GM21619 (cell line): ENCODE measurements around the gene CNGA3.
A peak's percentile ranks its signal among the peaks of the same experiment; 100 is the strongest.
"Not testable (repeated sequence)": the region's sequence is repeated elsewhere in the genome, so short reads cannot be mapped to it uniquely, and the experiment has no call there.

Experiments
- ATAC-seq: cut with Tn5 transposase; IDR thresholded peaks from one replicate; pipeline ENCODE4 v1.9.1; 2021; ENCODE audit not compliant: unreplicated experiment

CNGA3 gene

DNA sequence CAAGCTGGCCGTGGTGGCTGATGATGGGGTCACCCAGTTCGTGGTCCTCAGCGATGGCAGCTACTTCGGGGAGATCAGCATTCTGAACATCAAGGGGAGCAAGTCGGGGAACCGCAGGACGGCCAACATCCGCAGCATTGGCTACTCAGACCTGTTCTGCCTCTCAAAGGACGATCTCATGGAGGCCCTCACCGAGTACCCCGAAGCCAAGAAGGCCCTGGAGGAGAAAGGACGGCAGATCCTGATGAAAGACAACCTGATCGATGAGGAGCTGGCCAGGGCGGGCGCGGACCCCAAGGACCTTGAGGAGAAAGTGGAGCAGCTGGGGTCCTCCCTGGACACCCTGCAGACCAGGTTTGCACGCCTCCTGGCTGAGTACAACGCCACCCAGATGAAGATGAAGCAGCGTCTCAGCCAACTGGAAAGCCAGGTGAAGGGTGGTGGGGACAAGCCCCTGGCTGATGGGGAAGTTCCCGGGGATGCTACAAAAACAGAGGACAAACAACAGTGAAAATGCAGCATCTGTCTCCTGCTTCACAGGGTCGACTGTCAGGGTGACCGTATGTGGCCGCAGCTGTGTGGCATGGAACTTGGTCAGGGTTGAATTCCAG, 50.6 kb downstream of the CNGA3 start:
- no peak for ATAC-seq

DNA sequence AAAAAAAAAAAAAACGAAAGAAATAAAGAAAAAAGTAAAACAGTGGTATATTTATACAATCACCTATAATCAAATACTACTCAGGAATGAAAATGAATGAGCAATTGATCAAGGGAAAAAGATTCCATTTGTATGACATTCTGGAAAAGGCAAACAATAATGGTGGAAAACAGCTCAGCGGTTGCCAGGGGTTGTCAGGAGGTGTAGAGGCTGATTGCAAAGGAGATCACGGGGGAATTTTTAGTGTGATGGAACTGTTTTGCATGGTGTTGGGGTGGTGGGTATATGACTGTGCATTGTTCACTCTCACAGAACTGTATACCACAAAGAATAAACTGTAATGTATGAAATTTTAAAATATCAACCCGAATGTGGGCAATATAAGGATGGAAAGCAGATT, 52.9 kb downstream of the CNGA3 start:
- no peak for ATAC-seq

DNA sequence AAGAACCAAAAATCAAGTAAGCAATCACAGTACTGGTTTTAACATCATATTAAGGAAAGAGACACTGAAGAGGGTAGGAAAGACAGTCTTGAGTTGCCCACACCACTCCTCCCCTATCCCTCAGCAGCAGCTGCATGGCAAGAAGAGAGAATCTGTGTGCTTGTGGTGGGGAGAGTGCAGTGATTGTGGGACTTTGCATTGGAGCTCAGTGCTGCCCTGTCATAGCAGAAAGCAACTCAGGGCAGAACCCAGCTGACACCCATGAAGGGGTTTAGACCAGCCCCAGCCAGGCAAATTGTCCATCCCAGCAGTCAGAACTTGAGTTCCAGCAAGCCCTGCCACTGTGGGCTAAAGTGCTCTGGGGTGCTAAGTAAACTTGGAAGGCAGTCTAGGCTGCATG, 57.6 kb downstream of the CNGA3 start:
- ATAC-seq, result no peak

DNA sequence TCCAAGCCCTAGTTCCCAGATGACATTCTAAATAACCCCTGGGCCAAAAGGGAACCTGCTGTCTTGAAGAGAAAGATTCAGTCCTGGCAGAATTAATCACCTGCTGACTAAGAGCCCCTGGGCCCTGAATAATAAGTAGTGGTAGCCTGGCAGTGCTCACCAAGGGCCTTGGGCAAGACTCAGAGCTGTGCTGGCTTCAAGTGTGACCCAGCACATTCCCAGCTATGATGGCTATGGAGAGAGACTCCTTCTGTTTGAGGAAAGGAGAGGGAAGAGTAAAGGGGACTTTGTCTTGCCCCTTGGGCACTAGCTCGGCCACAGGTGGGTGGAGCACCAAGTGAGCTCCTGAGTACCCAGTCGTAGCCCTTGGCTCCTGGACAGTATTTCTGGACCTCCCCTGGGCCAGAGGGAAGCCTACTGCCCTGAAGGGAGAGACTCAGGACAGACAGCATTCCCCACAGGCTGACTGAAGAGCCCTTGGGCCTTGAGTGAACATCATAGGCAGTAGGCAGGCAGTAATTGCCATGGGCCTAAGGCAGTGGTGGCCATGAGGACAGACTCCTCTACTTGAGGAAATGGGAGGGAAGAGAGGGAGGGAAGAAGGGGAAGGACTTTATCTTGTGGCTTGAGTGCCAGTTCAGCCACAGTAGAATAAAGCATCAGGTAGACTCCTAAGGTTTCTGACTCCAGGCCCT, 58.4 kb downstream of the CNGA3 start:
- no peak for ATAC-seq

DNA sequence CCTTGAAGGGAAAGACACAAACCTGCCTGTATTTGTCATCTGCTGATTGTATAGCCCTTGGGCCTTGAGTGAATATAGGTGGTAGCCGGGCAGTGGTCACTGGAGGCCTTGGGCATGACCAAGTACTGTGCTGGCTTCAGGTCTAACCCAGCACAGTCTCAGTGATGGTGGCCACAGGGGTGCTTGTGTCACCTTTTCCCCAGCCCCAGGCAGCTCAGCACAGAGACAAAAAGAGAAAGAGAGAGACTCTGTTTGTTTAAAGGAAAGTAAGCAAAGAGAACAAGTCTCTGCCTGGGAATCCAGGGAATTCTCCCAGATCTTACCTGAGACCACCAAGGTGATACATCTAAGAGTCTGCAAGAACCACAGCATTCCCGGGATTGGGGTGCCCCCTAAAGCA, 59.0 kb downstream of the CNGA3 start:
- ATAC-seq, result no peak

DNA sequence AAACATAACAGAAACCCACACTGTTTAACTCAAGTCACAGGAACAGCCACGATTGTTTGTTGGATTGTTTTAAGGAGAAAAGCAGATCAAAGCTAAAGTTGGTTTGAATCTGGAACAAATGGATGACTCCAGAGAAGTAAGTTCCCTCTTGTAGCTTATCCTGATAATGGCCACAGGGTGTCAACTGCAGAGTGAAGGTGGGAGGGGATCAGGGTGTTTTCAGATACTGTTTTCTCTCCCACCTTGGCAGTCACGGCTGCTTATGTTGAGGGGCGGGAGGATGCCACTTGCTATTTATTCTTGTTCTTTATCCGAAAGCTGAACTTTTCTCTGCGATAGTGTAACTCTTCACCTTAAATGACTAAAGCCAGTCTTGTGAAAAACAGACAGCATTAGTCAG, 61.9 kb downstream of the CNGA3 start:
- no peak for ATAC-seq

DNA sequence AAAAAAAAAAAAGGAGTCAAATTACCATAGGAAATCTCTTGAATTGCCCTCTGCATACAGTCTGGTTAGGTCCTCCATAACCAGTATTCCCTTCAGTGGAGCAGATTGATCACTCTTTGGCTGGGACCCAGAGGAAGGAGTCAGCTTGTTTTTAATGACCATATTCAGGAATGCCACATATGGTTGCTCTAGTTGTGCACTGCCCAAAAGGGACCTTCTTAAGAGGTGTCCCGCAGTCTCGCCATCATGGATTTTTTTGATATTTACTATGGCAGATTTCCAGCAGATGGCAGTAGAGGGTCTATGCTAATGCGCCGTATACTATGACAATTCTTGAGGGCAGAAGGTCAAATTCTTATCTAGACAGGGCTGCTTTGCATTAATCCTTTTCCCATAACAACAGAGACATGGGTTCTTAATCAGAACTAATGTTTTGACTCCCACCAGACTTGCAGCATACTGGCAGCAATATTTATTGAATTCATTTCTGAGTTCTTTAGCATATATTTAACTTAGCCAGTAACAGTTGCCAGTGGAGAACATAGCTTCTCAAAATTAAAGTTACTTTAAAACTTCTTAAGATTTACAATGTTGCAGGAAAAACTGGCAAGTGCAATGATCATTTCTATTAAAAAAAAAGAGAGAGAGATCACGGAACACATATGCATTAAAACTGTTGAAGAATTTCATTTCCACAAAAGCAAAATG, 66.6 kb downstream of the CNGA3 start:
- peak; percentile 65 for ATAC-seq

DNA sequence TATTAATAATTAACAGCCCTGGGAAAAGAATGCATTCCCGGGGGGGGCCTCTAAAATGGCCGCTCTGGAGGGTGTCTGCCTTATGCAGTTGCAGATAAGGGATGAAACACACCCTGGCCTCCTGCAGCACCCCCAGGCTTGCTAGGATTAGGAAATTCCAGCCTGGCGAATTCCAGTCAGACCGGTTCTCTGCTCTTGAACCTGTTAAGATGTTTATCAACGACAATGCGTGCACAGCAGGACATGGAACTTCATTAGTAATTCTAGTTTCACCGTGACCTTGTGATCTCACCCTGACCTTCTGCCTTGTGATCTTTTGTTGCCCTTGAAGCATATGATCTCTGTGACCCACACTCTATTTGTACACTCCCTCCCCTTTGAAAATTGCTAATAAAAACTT, 68.0 kb downstream of the CNGA3 start:
- ATAC-seq, result not testable (repeated sequence)

DNA sequence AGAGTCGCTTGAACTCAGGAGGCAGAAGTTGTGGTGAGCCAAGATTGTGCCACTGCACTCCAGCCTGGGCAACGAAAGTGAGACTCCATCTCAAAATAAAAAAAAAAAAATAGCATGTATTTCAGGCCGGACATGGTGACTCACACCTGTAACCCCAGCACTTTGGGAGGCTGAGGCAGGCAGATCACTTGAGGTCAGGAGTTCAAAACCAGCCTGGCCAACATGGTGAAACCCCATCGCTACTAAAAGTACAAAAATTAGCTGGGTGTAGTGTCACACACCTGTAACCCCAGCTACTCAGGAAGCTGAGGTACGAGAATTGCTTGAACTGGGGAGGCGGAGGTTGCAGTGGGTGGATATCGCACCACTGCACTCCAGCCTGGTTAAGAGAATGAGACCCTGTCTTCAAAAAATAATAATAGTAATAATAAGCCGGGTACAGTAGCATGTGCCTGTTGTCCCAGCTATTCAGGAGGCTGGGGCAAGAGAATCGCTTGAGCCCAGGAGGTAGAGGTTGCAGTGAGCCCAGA, 69.5 kb downstream of the CNGA3 start:
- not testable (repeated sequence) for ATAC-seq

DNA sequence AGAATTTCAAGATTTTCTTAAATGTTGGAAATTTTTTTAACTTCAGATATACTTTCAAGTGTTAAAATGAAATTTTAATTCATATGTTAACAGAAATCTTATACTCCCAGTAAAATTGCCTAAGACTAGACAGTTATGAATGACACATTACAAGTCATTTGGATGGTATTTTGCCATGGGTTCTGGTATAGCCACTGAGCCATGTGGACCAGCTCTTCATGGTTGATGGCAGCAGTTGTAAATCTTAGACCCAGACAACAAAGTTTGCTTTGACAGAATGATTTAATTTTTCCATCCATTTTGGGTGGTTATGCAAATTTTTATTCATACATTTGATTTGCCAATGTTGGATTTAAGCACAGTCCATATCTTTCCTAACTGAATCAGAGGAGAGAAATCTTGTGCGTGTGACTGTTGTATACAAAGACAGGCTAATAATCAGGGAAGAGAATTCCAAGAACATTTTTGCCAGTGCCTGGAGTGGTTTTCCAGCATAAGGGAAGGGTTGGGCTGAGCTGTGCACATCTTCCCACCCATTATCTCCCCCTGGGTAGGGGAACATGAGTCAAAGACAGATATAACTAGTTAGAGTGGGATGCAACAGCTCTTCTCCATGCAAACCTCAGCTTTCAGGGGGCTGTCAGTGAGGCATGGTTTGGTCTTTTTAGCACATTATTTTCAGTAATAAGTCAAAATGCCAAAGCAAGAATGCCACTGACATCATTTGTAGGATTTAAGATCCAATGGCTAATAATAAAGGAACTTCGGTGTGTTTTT, 70.3 kb downstream of the CNGA3 start:
- ATAC-seq, result no peak

DNA sequence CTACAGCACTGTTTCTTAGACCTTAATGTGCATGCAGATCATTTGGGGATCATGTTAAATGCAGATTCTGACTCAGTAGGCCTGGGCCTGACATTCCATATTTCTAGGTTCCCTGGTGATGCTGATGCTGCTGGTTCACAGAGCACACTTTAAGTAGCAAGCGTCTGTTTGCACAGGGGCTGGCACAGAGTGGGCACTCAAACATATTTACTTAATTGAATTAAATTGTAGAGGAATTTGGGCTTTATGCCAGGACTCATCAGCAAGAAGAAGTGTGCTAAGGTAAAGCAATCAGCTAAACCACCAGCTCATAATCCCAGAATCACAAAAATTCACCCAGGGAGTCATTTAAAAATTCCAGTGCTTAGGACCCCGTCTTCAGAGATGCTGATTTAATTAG, 73.3 kb downstream of the CNGA3 start:
- no peak for ATAC-seq

DNA sequence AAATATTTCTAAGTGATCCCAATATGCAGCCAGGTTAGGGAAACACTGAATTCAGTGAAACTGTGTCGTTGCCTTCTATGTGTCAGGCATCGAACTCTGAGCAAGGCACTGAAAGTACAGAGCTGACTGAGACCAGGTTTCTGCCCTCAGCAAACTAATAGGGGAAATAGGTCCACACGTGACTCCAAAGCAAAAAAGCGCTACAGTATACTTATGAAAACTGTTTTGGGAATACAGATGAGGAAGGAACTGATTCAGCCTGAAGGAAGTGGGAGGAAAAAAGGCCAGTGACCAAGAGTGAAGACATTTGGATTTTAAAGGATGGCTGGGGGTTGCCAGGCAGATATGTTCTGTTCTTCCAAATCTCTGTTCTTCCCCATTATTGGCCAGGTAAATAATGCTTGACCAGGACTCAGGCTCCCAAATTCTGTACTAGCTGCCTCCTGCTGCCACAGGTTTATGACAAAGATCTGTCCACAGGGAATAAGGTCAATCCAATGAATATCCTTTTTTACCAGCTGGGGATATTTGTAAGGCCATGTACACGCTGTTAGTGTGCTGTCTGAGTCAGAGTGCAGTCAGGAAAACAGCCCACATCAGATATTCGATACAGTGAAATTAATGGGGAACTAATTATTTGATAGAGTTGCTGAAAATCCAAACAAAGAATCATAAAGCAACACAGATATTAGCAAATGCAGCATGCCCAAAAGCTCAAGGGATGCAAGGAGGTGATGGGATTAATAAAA, 73.9 kb downstream of the CNGA3 start:
- ATAC-seq, result no peak

DNA sequence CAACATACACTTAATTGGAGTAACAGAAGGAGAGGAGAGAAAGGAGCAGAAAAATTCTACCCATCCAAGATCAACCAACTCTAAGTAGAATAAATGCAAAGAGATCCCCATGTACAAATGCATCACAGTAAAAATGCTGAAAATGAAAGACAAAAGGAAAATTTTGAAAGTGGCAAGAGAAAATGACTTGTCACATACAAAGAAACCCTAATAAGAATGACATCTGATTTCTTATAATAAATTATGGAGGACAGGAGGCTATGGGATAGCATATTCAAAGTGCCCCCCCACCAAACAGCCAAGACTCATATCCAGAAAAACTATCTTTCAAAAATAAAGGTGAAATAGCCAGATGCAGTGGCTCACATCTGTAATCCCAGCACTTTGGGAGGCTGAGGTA, 76.2 kb downstream of the CNGA3 start:
- ATAC-seq, result no peak

DNA sequence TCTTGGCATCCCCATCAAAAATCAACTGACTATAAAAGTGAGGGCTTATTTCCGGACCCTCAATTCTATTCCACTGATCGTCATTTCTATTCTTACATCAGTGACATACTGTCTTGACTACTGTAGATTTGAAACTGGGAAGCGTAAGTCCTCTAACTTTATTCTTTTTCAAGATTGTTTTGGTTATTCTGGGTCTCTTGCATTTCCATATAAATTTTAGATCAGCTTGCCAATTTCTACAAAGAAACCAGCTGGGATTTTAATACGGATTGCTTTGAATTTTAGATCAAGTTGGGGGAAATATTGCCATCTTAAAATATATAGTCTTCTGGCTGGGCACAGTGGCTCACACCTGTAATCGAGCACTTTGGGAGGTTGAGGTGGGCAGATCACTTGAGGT, 80.5 kb downstream of the CNGA3 start:
- ATAC-seq, result no peak

DNA sequence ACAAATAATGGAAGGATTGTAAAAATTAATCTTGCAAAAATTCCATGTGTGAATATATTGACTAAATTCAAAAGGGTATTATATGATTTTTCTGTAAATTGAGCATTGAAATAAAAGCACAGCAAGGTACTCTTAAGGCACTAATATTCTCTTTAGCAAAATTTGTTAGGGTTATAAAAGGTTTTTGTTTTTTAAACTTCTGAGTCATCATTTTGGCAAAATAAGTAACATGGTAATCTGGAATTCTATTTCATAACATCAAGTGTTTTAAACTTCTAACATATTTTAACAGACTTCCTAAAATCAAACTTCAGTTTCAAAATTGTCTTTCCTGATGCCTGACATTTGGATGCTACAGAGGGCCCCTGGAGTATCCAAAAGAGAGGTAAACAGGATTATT, 85.9 kb downstream of the CNGA3 start:
- ATAC-seq, result no peak

DNA sequence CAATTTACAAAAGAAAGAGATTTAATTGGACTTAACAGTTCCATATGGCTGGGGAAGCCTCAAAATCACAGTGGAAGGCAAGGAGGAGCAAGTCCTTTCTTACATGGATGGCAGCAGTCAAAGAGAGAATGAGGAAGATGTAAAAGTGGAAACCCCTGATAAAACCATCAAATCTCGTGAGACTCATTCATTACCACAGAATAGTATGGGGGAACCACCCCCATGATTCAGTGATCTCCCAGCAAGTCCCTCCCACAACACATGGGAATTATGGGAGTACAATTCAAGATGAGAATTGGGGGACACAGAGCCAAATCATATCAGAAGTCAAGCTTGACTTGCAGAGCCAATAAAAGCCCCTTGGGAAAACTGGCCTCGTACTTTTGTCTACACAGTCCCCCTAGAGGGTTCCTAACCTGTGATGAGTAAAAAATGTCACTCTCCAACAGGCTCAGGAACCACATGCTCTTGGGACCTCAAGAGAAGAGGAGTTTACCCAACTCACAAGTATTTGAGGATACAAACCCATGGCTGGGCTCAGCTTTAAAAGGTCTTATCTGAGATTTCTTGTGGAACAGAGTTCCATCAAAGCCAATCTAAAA, 87.2 kb downstream of the CNGA3 start:
- no peak for ATAC-seq

DNA sequence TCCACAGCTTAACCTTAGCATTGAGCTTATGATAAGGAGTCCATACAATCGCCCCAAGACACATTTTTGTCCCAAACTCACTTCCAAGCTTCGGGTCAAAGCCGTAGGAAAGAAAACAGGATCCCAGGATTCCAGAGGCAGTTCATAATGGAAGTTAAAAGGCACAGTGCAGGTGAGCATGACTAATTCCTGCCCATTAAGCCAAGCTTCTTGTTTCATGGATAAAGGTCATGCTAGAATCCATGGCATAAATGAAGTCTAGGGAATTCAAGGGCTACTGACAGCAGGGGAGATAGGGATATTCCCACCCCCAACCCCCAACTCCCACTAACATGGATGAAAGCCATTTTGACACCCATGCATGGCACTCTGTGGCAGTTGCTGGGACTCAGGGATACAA, 88.2 kb downstream of the CNGA3 start:
- no peak for ATAC-seq

DNA sequence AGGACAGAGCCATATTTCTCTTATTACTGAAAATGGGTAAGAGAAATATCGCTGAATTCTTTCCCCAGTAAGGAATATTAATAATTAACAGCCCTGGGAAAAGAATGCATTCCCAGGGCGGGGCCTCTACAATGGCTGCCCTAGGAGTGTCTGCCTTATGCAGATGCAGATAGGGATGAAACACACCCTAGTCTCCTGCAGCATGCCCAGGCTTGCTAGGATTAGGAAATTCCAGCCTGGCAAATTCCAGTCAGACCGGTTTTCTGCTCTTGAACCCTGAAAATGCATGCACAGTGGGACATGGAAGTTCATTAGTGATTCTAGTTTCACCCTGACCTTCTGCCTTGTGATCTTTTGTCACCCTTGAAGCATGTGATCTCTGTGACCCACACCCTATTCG, 89.4 kb downstream of the CNGA3 start:
- not testable (repeated sequence) for ATAC-seq

DNA sequence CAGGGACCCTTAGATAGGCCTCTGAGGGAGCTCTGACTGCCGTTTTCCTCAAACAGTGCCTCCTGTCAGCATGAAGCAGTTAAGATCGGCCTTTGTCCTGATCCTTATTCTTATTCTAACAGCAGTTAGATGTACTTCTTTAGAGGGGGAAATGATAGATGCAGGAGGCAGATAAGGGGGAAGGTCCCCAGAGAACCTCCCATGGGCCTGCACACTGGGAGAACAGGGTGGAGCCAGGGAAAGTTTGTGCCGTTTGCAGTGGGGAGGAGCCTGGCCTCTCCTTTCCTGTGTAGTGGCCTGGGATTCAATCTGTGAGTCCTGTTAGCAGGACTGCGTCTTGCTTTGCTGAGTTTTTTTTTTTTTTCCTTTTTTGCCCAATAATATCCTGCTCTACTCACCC, 90.5 kb downstream of the CNGA3 start:
- no peak for ATAC-seq
